ENCODE measurements around the gene SLC28A3.
"Not testable (repeated sequence)": the region's sequence is repeated elsewhere in the genome, so short reads cannot be mapped to it uniquely, and the experiment has no call there.

DNA sequence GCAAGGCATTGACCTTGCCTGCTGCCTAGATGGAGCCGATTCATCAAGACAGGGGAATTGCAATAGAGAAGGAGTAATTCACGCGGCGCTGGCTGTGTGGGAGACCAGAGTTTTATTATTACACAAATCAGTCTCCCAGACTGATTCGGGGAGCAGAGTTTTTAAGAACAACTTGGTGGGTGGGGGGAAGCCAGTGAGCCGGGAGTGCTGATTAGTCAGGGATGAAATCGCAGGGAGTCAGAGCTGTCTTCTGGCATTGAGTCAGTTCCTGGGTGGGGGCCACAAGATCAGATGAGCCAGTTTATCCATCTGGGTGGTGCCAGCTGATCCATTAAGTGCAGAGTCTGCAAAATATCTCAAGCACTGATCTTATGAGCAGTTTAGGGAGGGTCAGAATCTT is 49.7 kb upstream of the SLC28A3 start:
- TF ChIP-seq, protein P1, sequence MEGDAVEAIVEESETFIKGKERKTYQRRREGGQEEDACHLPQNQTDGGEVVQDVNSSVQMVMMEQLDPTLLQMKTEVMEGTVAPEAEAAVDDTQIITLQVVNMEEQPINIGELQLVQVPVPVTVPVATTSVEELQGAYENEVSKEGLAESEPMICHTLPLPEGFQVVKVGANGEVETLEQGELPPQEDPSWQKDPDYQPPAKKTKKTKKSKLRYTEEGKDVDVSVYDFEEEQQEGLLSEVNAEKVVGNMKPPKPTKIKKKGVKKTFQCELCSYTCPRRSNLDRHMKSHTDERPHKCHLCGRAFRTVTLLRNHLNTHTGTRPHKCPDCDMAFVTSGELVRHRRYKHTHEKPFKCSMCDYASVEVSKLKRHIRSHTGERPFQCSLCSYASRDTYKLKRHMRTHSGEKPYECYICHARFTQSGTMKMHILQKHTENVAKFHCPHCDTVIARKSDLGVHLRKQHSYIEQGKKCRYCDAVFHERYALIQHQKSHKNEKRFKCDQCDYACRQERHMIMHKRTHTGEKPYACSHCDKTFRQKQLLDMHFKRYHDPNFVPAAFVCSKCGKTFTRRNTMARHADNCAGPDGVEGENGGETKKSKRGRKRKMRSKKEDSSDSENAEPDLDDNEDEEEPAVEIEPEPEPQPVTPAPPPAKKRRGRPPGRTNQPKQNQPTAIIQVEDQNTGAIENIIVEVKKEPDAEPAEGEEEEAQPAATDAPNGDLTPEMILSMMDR (conservative IDR thresholded peaks at IDR 0.05; ENCODE audit: low read depth, low read length), result not testable (repeated sequence)
- TF ChIP-seq EZH2 (IDR thresholded peaks at IDR 0.05; ENCODE audit: low read length, unreplicated experiment), result not testable (repeated sequence)
